HT1080 (cell line): Measurements from ENCODE around the gene FAM170A. TPM values are rescaled to one million over a fixed set of nuclear protein-coding genes. Genes with fewer than 3 reads are reported as not detected.

Experiments used
- total RNA-seq: library from RNA; depleted of rRNA; stranded (reverse); fragments of >200 nt; shearing (Covaris generic); gene quantifications from 2 replicates; pipeline ENCODE4 v1.2.3, GENCODE V29; 2014; rRNA removed

Gene FAM170A
- total RNA-seq, 1 experiment from 2014 or later: not detected

Other genes with a start within 250 kb of the FAM170A start
- 62.6 and 90.6 TPM in 2 replicates for gene HSD17B4, start 177.1 kb upstream of the FAM170A start, total RNA-seq